ENCODE results near the gene SNX9. TPM values are rescaled to one million over a fixed set of nuclear protein-coding genes. Genes with fewer than 3 reads are reported as not detected.

Gene SNX9
- total and polyA plus RNA-seq, 2 of the 8 experiments (the other 6 are each of a cell fraction or from before 2014, with no cell fraction given): 11.8 to 23.2 TPM

DNA sequence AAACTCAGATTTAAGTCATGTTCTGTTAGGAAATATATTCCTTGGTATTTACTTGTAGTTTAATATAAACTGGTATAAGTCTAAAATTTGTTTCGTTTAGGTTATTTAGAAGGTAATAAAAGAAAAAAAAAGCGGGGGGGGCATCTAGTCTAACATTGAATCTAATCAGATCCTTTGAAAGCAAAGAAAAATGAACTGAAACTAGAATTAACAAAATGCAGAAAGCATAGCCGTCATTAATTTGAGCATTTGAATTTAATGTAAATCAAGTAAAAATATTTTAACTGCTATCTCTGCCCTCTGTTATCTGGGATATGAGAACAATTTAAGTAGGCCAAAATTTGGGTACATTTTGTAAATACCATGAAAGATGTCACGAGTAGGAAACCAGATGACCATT is 54.1 kb downstream of the SNX9 start (continued):
- TF ChIP-seq CHD7 (IDR thresholded peaks at IDR 0.05; ENCODE audit: insufficient replicate concordance, low read length): no peak
- TF ChIP-seq TBP (IDR thresholded peaks at IDR 0.05; ENCODE audit: low read depth, low read length): no peak
- TF ChIP-seq RFX5 (IDR thresholded peaks at IDR 0.05; ENCODE audit: borderline replicate concordance, low read depth, low read length): no peak
- TF ChIP-seq HDAC6 (IDR thresholded peaks at IDR 0.05; ENCODE audit: low read depth, low read length): no peak
- no peak for TF ChIP-seq SP1 (IDR thresholded peaks at IDR 0.05; ENCODE audit: low read depth, low read length)

All from H1 (cell line).